Measurements from ENCODE around the gene TACC2.

TACC2 gene

DNA sequence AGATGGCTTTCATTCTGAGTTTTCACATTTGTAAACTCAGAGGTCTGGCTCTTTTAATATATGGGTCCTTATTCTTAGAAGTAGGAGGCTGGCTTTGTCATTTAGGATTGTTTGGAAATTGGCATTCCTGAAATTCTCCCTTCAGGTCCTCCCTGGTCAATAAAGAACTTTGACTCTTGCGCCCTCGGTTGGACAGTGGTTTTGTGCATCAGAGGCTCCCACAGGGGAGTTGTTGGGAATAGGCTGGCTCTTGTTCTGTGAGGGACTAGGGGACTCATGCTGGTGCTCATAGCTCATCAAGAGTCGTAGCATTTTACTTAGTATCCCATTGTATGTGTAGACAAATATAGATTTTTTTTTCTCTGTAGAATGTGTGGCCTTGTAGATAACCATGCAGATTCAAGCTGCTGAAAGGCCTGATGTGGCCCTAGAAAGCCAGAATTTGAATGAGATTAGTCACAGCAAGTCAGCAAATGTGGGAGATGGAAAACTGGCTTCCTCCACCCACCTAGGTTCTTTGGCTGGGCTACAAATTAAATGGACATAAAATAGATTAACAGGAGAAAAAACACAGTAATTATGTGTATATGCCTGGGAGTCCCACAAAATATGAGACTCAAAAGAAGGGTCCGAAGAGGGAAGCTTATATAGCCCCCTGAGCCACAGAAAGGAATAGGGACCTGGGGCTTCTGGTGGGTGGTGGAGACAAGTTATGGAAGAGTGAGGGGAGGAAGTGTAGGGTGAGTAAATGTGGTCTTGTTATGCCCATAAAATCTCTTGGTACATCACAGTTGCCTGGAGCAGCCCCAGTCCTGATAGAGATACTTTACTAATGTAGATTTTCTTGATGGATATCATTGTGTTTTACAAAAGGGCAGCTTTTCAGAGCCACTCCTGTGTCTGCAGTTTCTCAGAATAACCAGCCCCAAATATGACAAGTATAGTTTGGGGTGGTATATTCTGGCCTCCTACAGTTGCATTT lies 187.6 kb downstream of the TACC2 start:
- Histone ChIP-seq H3K27me3 (replicated peaks; ENCODE audit: control insufficient read depth, insufficient read depth, low read length, poor library complexity, severe bottlenecking) (no peaks in the 10 kb centered on the region), H3K27ac (ENCODE audit: insufficient read depth, low read length, poor library complexity, severe bottlenecking) (no peak overlapping the region), H3K4me3 (ENCODE audit: insufficient read depth, low read depth, low read length, poor library complexity, severe bottlenecking) (no peak overlapping the region), H3K4me1 (ENCODE audit: control insufficient read depth, insufficient read depth, low read length, poor library complexity, severe bottlenecking) (no peaks in the 10 kb centered on the region), H3K36me3 (ENCODE audit: control insufficient read depth, insufficient read depth, low read length) (no peaks in the 10 kb centered on the region), H3K9me3 (ENCODE audit: control insufficient read depth, low read length) (no peaks in the 10 kb centered on the region)
- no peak for DNase-seq

GRCh38 chr10:122178655-122179054 lies 189.7 kb downstream of the TACC2 start:
- DNase-seq: no peak
- Histone ChIP-seq H3K9me3 (ENCODE audit: control insufficient read depth, low read length) (no peaks in the 10 kb centered on the region), H3K27ac (ENCODE audit: insufficient read depth, low read length, poor library complexity, severe bottlenecking) (no peak overlapping the region), H3K4me1 (ENCODE audit: control insufficient read depth, insufficient read depth, low read length, poor library complexity, severe bottlenecking) (no peaks in the 10 kb centered on the region), H3K4me3 (ENCODE audit: insufficient read depth, low read depth, low read length, poor library complexity, severe bottlenecking) (no peak overlapping the region), H3K27me3 (replicated peaks; ENCODE audit: control insufficient read depth, insufficient read depth, low read length, poor library complexity, severe bottlenecking) (no peaks in the 10 kb centered on the region), H3K36me3 (ENCODE audit: control insufficient read depth, insufficient read depth, low read length) (no peaks in the 10 kb centered on the region)

- Histone ChIP-seq H3K4me1 (ENCODE audit: control insufficient read depth, insufficient read depth, low read length, poor library complexity, severe bottlenecking) (no peaks in the 10 kb centered on the region), H3K9me3 (ENCODE audit: control insufficient read depth, low read length) (no peaks in the 10 kb centered on the region), H3K27ac (ENCODE audit: insufficient read depth, low read length, poor library complexity, severe bottlenecking) (no peak overlapping the region), H3K27me3 (replicated peaks; ENCODE audit: control insufficient read depth, insufficient read depth, low read length, poor library complexity, severe bottlenecking) (no peaks in the 10 kb centered on the region), H3K36me3 (ENCODE audit: control insufficient read depth, insufficient read depth, low read length) (no peaks in the 10 kb centered on the region), H3K4me3 (ENCODE audit: insufficient read depth, low read depth, low read length, poor library complexity, severe bottlenecking) (no peak overlapping the region)
- DNase-seq: no peak
Measured at GRCh38 chr10:122181041-122181732, 192.2 kb downstream of the TACC2 start.

GRCh38 chr10:122181876-122182275 lies 192.9 kb downstream of the TACC2 start:
- Histone ChIP-seq H3K36me3 (ENCODE audit: control insufficient read depth, insufficient read depth, low read length) (no peaks in the 10 kb centered on the region), H3K27me3 (replicated peaks; ENCODE audit: control insufficient read depth, insufficient read depth, low read length, poor library complexity, severe bottlenecking) (no peaks in the 10 kb centered on the region), H3K4me1 (ENCODE audit: control insufficient read depth, insufficient read depth, low read length, poor library complexity, severe bottlenecking) (no peaks in the 10 kb centered on the region), H3K27ac (ENCODE audit: insufficient read depth, low read length, poor library complexity, severe bottlenecking) (no peak overlapping the region), H3K4me3 (ENCODE audit: insufficient read depth, low read depth, low read length, poor library complexity, severe bottlenecking) (no peak overlapping the region), H3K9me3 (ENCODE audit: control insufficient read depth, low read length) (no peaks in the 10 kb centered on the region)
- no peak for DNase-seq

GRCh38 chr10:122182308-122182707 lies 193.3 kb downstream of the TACC2 start:
- Histone ChIP-seq H3K27ac (ENCODE audit: insufficient read depth, low read length, poor library complexity, severe bottlenecking) (no peak overlapping the region), H3K9me3 (ENCODE audit: control insufficient read depth, low read length) (no peaks in the 10 kb centered on the region), H3K36me3 (ENCODE audit: control insufficient read depth, insufficient read depth, low read length) (no peaks in the 10 kb centered on the region), H3K4me3 (ENCODE audit: insufficient read depth, low read depth, low read length, poor library complexity, severe bottlenecking) (no peak overlapping the region), H3K27me3 (replicated peaks; ENCODE audit: control insufficient read depth, insufficient read depth, low read length, poor library complexity, severe bottlenecking) (no peaks in the 10 kb centered on the region), H3K4me1 (ENCODE audit: control insufficient read depth, insufficient read depth, low read length, poor library complexity, severe bottlenecking) (no peaks in the 10 kb centered on the region)
- DNase-seq: no peak

DNA sequence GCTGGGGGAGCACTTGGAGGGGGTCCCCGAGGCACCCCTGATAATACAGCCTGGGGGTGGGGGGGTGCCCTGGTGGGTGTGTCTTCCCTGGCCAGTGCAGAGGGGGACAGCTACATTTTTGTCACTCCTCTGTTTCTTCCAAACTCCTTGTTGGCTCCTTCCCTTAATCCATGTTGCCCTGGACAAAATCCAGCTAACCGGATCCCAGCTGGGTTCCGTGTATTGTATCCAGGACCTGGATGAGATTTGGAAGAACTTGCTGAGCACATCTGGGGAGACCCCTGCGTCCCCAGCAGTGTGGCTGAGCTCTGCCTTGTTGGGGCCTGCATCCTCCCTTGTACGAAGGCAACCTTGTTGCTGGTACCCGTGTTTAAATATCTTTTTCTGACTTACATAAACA lies 195.3 kb downstream of the TACC2 start:
- H3K36me3 ChIP-seq (ENCODE audit: control insufficient read depth, insufficient read depth, low read length): no peaks in the 10 kb centered on the region
- no peak for DNase-seq
- H3K27me3 ChIP-seq (replicated peaks; ENCODE audit: control insufficient read depth, insufficient read depth, low read length, poor library complexity, severe bottlenecking): no peaks in the 10 kb centered on the region
- no peak overlapping the region for H3K4me3 ChIP-seq (ENCODE audit: insufficient read depth, low read depth, low read length, poor library complexity, severe bottlenecking)
- H3K27ac ChIP-seq (ENCODE audit: insufficient read depth, low read length, poor library complexity, severe bottlenecking): no peak overlapping the region
- H3K4me1 ChIP-seq (ENCODE audit: control insufficient read depth, insufficient read depth, low read length, poor library complexity, severe bottlenecking): no peaks in the 10 kb centered on the region
- no peaks in the 10 kb centered on the region for H3K9me3 ChIP-seq (ENCODE audit: control insufficient read depth, low read length)

DNA sequence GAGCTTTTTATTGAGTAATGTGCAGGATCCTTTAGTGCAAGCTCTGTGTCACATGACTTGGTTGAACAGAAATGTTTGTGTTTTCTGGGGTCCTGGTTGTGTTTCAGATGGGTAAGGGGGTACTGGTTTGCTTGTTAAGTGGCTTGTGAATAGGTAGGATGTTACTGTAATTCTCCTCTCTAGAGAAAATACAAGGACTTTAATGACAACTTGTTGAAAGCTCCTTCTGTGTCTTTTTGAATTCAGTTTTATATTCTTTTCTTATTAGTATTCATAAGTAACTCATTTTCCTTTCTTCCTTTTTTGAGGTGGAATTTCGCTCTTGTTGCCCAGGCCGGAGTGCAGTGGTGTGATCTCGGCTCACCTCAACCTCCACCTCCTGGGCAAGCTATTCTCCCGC lies 196.7 kb downstream of the TACC2 start:
- no peaks in the 10 kb centered on the region for H3K27me3 ChIP-seq (replicated peaks; ENCODE audit: control insufficient read depth, insufficient read depth, low read length, poor library complexity, severe bottlenecking)

DNA sequence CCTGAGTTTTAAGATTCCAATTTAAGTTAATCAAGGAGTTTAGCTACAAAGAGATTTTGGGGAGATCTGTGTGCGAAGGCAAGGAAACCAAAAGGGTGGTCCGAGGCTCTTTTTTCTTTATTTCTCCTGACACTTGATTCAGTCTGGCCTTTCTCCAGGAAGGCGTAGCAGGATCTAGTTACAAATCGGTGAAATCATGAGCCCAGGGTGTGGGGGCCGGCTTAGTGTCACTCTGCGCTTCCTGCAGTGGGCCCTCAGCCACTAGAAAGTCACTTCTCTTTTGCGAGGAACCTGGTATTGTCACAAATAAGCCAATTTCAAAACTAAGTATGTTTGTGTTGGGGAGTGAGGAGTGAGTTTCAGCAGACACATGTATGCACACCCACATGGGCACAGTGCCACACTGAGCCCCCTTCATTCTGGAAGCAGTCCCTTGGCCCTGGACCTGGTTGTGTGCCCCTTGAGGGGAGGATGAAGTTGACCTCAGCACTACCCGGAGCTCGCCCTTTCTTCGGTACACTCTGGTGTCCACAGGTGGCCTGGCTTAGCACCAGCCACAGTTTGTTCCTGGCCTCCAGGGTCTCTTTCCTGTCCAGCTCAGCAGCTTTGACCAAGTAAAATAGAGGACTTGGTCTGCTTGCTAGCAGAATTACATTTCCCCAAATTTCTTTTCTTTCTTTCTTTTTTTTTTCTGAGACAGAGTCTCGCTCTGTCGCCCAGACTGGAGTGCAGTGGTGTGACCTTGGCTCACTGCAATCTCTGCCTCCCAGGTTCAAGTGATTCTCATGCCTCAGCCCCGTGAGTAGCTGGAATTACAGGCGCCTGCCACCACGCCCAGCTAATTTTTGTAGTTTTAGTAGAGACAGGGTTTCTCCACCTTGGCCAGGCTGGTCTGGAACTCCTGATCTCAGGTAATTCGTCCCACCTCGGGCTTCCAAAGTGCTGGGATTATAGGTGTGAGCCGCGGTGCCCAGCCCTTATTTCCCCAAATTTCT lies 198.2 kb downstream of the TACC2 start:
- H3K36me3 ChIP-seq (ENCODE audit: control insufficient read depth, insufficient read depth, low read length): no peaks in the 10 kb centered on the region
- H3K9me3 ChIP-seq (ENCODE audit: control insufficient read depth, low read length): no peaks in the 10 kb centered on the region
- H3K4me1 ChIP-seq (ENCODE audit: control insufficient read depth, insufficient read depth, low read length, poor library complexity, severe bottlenecking): no peaks in the 10 kb centered on the region
- no peaks in the 10 kb centered on the region for H3K27me3 ChIP-seq (replicated peaks; ENCODE audit: control insufficient read depth, insufficient read depth, low read length, poor library complexity, severe bottlenecking)
- H3K4me3 ChIP-seq (ENCODE audit: insufficient read depth, low read depth, low read length, poor library complexity, severe bottlenecking): no peak overlapping the region
- no peak overlapping the region for H3K27ac ChIP-seq (ENCODE audit: insufficient read depth, low read length, poor library complexity, severe bottlenecking)
- DNase-seq: no peak

More for the DNA sequence above, 196.7 kb downstream of the TACC2 start:
- no peak for DNase-seq
- no peaks in the 10 kb centered on the region for H3K9me3 ChIP-seq (ENCODE audit: control insufficient read depth, low read length)
- no peaks in the 10 kb centered on the region for H3K36me3 ChIP-seq (ENCODE audit: control insufficient read depth, insufficient read depth, low read length)
- no peak overlapping the region for H3K4me3 ChIP-seq (ENCODE audit: insufficient read depth, low read depth, low read length, poor library complexity, severe bottlenecking)
- H3K4me1 ChIP-seq (ENCODE audit: control insufficient read depth, insufficient read depth, low read length, poor library complexity, severe bottlenecking): no peaks in the 10 kb centered on the region
- H3K27ac ChIP-seq (ENCODE audit: insufficient read depth, low read length, poor library complexity, severe bottlenecking): no peak overlapping the region

DNA sequence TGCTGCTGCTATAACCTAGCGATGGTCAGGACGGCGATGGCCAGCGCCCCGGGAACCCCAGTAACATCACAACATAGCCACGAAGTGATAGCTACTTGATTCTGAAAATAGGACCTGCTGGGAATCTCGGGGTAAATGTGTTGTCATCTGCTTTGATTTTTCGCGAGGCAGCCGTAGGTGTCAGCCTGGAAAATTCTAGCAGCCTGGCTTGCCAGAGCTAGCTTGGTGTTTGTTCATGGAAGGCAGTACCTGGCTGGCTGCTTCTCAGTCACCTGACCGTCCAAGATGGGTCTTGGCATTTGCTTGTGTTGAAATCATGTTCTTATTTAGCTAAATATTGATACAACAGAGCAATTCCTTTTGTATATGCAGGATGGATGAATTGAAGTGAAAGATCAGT lies 199.7 kb downstream of the TACC2 start:
- Histone ChIP-seq H3K9me3 (ENCODE audit: control insufficient read depth, low read length) (no peaks in the 10 kb centered on the region), H3K36me3 (ENCODE audit: control insufficient read depth, insufficient read depth, low read length) (no peaks in the 10 kb centered on the region), H3K27me3 (replicated peaks; ENCODE audit: control insufficient read depth, insufficient read depth, low read length, poor library complexity, severe bottlenecking) (no peaks in the 10 kb centered on the region), H3K27ac (ENCODE audit: insufficient read depth, low read length, poor library complexity, severe bottlenecking) (no peak overlapping the region), H3K4me1 (ENCODE audit: control insufficient read depth, insufficient read depth, low read length, poor library complexity, severe bottlenecking) (no peaks in the 10 kb centered on the region), H3K4me3 (ENCODE audit: insufficient read depth, low read depth, low read length, poor library complexity, severe bottlenecking) (no peak overlapping the region)
- no peak for DNase-seq
